Stimulated activated CD8-positive, alpha-beta memory T cell treated with anti-CD3 and anti-CD28 coated beads, Interleukin-7, amount 100 ng/mL, for 1 hour (primary cell): Measurements from ENCODE around the gene TMED1.
A peak's percentile ranks its signal among the peaks of the same experiment; 100 is the strongest.

Experiments
- DNase-seq, 2 donors: peaks; one replicate each; pipeline ENCODE4 v3.0.0-alpha.2; 2020; ENCODE audit warnings: low read depth in 2 of 2

TMED1 gene

GRCh38 chr19:10811391-10812111, 24.5 kb downstream of the TMED1 start:
- DNase-seq: no peak

GRCh38 chr19:10809651-10810285, 26.2 kb downstream of the TMED1 start:
- DNase-seq: no peak

GRCh38 chr19:10808937-10809649, 26.9 kb downstream of the TMED1 start:
- DNase-seq: no peak

GRCh38 chr19:10805758-10806247, 30.2 kb downstream of the TMED1 start:
- DNase-seq: no peak

GRCh38 chr19:10805065-10805757, 30.8 kb downstream of the TMED1 start:
- no peak for DNase-seq

GRCh38 chr19:10803252-10803651, 32.8 kb downstream of the TMED1 start:
- DNase-seq: no peak

GRCh38 chr19:10802479-10802878, 33.5 kb downstream of the TMED1 start:
- no peak for DNase-seq

- no peak for DNase-seq
These were observed 35.5 kb downstream of the TMED1 start for GRCh38 chr19:10800488-10800887.

GRCh38 chr19:10797541-10798256, 38.3 kb downstream of the TMED1 start:
- peak; percentile 68 to 83 for DNase-seq

- DNase-seq: peak; percentile 6 to 32
These were observed 38.9 kb downstream of the TMED1 start for GRCh38 chr19:10797078-10797477.

- no peak for DNase-seq
These were observed 39.4 kb downstream of the TMED1 start for GRCh38 chr19:10796653-10797052.

GRCh38 chr19:10789866-10790265, 46.1 kb downstream of the TMED1 start:
- DNase-seq: no peak

GRCh38 chr19:10788146-10788545, 47.9 kb downstream of the TMED1 start:
- DNase-seq: no peak

GRCh38 chr19:10784257-10784656, 51.8 kb downstream of the TMED1 start:
- no peak for DNase-seq

GRCh38 chr19:10782795-10783194, 53.2 kb downstream of the TMED1 start:
- no peak for DNase-seq
